GM23338 (cell line): ENCODE data around the gene ZBTB20. TPM values are rescaled to one million over a fixed set of nuclear protein-coding genes. Genes with fewer than 3 reads are reported as not detected.
"Not testable (repeated sequence)": the region's sequence is repeated elsewhere in the genome, so short reads cannot be mapped to it uniquely, and the experiment has no call there.

Experiments used
- ATAC-seq: fragments of 200-7000 bp; cut with Tn5 transposase; 3 replicates; pipeline ENCODE4 v1.9.1; 2020
- DNase-seq: peaks from one replicate; pipeline ENCODE4 v3.0.0-alpha.2; 2015; ENCODE audit warnings: low spot score
- H2AFZ ChIP-seq: fragments of 200-600 bp; sonication (generic); 2 replicates; pipeline ENCODE4 v1.8.0; 2016; ENCODE audit warnings: antibody characterized with exemption, mild to moderate bottlenecking, moderate library complexity
- H3F3A ChIP-seq: fragments of 200-600 bp; sonication (generic); replicated peaks from 2 replicates; pipeline ENCODE4 v1.8.0; 2017; ENCODE audit warnings: antibody characterized with exemption, mixed run types, low read depth
- H3K27ac ChIP-seq: fragments of 200-600 bp; sonication (generic); 2 replicates; pipeline ENCODE4 v1.6.1; 2016; ENCODE audit warnings: low read depth
- H3K27me3 ChIP-seq: fragments of 200-600 bp; sonication (generic); 2 replicates; pipeline ENCODE4 v1.8.0; 2016; ENCODE audit warnings: mild to moderate bottlenecking, mixed run types, moderate library complexity; ENCODE audit not compliant: insufficient read depth
- H3K36me3 ChIP-seq: fragments of 200-600 bp; sonication (generic); 2 replicates; pipeline ENCODE4 v1.8.0; 2016; ENCODE audit warnings: mild to moderate bottlenecking; ENCODE audit not compliant: insufficient read depth
- H3K4me1 ChIP-seq: fragments of 200-600 bp; sonication (generic); 2 replicates; pipeline ENCODE4 v1.8.0; 2016; ENCODE audit warnings: mild to moderate bottlenecking, moderate library complexity; ENCODE audit not compliant: insufficient read depth
- H3K4me2 ChIP-seq: fragments of 200-600 bp; sonication (generic); 2 replicates; pipeline ENCODE4 v1.7.1; 2017; ENCODE audit warnings: mixed run types
- H3K4me3 ChIP-seq: fragments of 200-600 bp; sonication (generic); 2 replicates; pipeline ENCODE4 v1.6.1; 2016; ENCODE audit warnings: mixed run types
- H3K79me2 ChIP-seq: fragments of 200-600 bp; sonication (generic); replicated peaks from 2 replicates; pipeline ENCODE4 v1.8.0; 2017; ENCODE audit warnings: mild to moderate bottlenecking; ENCODE audit not compliant: insufficient read depth
- H3K9me2 ChIP-seq: fragments of 200-600 bp; sonication (generic); 2 replicates; pipeline ENCODE4 v1.8.0; 2017; ENCODE audit not compliant: insufficient read depth
- H4K20me1 ChIP-seq: fragments of 200-600 bp; sonication (generic); replicated peaks from 2 replicates; pipeline ENCODE4 v1.8.0; 2017; ENCODE audit warnings: mild to moderate bottlenecking; ENCODE audit not compliant: insufficient read depth
- H3K27ac Mint-ChIP-seq: 2 replicates; pipeline ENCODE4 v1.8.0; 2020; ENCODE audit warnings: inconsistent platforms, mild to moderate bottlenecking, moderate library complexity, mixed read lengths
- H3K27me3 Mint-ChIP-seq: 3 replicates; pipeline ENCODE4 v1.8.0; 2022; ENCODE audit warnings: low read depth, mild to moderate bottlenecking, moderate library complexity, mixed read lengths, inconsistent platforms; ENCODE audit not compliant: insufficient read depth, poor library complexity
- H3K36me3 Mint-ChIP-seq: 3 replicates; pipeline ENCODE4 v1.8.0; 2021; ENCODE audit warnings: low read depth, mild to moderate bottlenecking, inconsistent platforms, moderate library complexity, mixed read lengths
- H3K4me1 Mint-ChIP-seq: 3 replicates; pipeline ENCODE4 v1.8.0; 2020; ENCODE audit warnings: mild to moderate bottlenecking, inconsistent platforms, mixed read lengths
- H3K4me3 Mint-ChIP-seq: 3 replicates; pipeline ENCODE4 v1.8.0; 2021; ENCODE audit warnings: moderate library complexity, mild to moderate bottlenecking, inconsistent platforms, mixed read lengths
- H3K9me3 Mint-ChIP-seq: 3 replicates; pipeline ENCODE4 v1.8.0; 2020; ENCODE audit warnings: moderate library complexity, mild to moderate bottlenecking, inconsistent platforms, mixed read lengths
- CREB1 ChIP-seq: fragments of 250-450 bp; sonication (Bioruptor Pico); IDR thresholded peaks from 2 replicates; pipeline ENCODE4 v1.5.0; 2020; ENCODE audit warnings: low read depth, mild to moderate bottlenecking, moderate library complexity
- CTCF ChIP-seq, 2 experiments: fragments of 200-600 bp in 1 of 2; sonication (generic) in 1 of 2; conservative IDR thresholded peaks; 2 replicates each; pipeline versions ENCODE4 v1.5.1 to v1.6.1; 2016 to 2017; ENCODE audit warnings: antibody characterized with exemption in 2 of 2, low read depth in 2 of 2, mild to moderate bottlenecking in 2 of 2, moderate library complexity in 1 of 2
- EZH2phosphoT487 ChIP-seq: fragments of 200-600 bp; sonication (generic); IDR thresholded peaks from one replicate; pipeline ENCODE4 v1.8.1; 2018; ENCODE audit warnings: antibody characterized with exemption; ENCODE audit not compliant: unreplicated experiment
- JUNB ChIP-seq: IDR thresholded peaks from one replicate; pipeline ENCODE4 v1.6.1; 2016; ENCODE audit warnings: antibody characterized with exemption; ENCODE audit not compliant: unreplicated experiment
- NANOG ChIP-seq: IDR thresholded peaks from 2 replicates; pipeline ENCODE4 v1.6.1; 2016; ENCODE audit warnings: antibody characterized with exemption, borderline replicate concordance
- STAT1 ChIP-seq: IDR thresholded peaks from one replicate; pipeline ENCODE4 v1.6.1; 2016; ENCODE audit warnings: antibody characterized with exemption; ENCODE audit not compliant: unreplicated experiment
- polyA plus RNA-seq: library from polyadenylated mRNA; unstranded; fragments of >200 nt; fragmentation: Nextera tagmentation; extraction: Ambion mirVana; gene quantifications from 2 replicates; pipeline ENCODE4 v1.2.1, GENCODE V29; 2016
- total RNA-seq: library from RNA; depleted of rRNA; stranded (reverse); fragments of >200 nt; shearing (Covaris generic); gene quantifications from 2 replicates; pipeline ENCODE4 v1.2.3, GENCODE V29; 2014
- TF ChIP-seq, protein P1 (sequence below): fragments of 250-450 bp; sonication (Bioruptor Pico); IDR thresholded peaks from 2 replicates; pipeline ENCODE4 v1.5.0; 2020; ENCODE audit warnings: mild to moderate bottlenecking, moderate library complexity
- TF ChIP-seq, protein P2 (sequence below): IDR thresholded peaks from 2 replicates; pipeline ENCODE4 v1.6.1; 2016; ENCODE audit warnings: antibody characterized with exemption

ZBTB20 gene
- total and polyA plus RNA-seq, 2 experiments from 2014 or later = 2.0 to 3.3 TPM

DNA sequence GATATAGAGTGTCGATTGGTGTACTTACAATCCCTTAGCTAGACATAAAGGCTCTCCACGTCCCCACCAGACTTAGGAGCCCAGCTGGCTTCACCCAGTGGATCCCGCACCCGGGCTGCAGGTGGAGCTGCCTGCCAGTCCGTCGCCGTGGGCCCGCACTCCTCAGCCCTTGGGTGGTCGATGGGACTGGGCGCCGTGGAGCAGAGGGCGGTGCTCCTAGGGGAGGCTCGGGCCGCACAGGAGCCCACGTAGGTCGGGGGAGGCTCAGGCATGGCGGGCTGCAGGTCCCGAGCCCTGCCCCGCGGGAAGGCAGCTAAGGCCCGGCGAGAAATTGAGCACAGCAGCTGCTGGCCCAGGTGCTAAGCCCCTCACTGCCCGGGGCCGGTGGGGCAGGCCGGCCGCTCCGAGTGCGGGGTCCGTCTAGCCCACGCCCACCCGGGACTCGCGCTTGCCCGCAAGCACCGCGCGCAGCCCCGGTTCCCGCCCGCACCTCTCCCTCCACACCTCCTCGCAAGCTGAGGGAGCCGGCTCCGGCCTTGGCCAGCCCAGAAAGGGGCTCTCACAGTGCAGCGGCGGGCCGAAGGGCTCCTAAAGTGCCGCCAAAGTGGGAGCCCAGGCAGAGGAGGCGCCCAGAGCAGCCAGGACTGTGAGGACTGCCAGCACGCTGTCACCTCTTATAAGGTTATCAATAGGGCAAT is 334.4 kb downstream of the ZBTB20 start:
- not testable (repeated sequence) for H3K79me2 ChIP-seq, H3F3A ChIP-seq, H3K4me3 Mint-ChIP-seq, H3K9me2 ChIP-seq, H3K4me1 ChIP-seq, H4K20me1 ChIP-seq, H3K27me3 ChIP-seq, H3K36me3 ChIP-seq, H3K4me3 ChIP-seq, H3K27ac Mint-ChIP-seq, H2AFZ ChIP-seq, H3K36me3 Mint-ChIP-seq, H3K4me2 ChIP-seq, DNase-seq, ATAC-seq, H3K4me1 Mint-ChIP-seq, H3K9me3 Mint-ChIP-seq, H3K27me3 Mint-ChIP-seq, H3K27ac ChIP-seq
- TF ChIP-seq CTCF (conservative IDR thresholded peaks at IDR 0.05; ENCODE audit: low read depth in 2 of 2) = peak in 1 of 2 experiments; percentile 15; a peak in 1 of 4 replicates

DNA sequence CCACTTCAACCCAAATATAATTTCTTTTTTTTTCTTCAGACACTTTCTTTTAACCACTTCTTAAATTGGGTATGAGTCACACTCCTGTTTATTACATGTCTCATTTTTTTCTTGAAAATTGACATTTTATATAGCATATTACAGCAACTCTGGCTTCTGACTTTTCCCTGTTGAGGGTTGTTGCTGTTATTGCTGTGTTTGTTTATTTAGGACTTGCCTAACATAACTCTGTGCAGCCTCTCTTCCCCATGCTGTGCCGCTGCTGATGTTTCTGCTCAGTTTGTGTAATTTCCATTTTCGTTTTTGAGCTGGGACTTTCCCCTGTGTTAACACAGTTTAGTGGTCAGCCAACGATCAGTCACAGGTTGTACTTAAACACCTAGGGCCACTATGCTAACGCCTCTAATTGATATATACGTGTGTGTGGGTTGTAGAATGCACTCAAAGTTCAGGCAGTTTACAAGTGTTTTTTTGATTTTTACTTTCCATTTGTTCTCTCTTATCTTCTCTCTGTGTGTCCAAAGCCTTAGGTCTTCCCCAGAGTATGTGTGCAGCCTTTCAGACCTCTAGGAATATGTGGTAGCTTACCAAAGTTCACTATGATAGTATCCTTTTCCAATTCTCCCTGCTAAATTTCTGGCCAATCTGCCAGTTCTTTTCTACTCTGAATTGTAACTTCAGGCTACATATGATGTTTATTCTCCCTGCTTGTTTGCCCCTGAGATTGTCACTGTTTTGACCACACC is 337.2 kb downstream of the ZBTB20 start:
- Mint-ChIP-seq H3K36me3 (peaks cover 2% of the 10 kb centered on the region; the same call in 1 of the 3 replicates), H3K4me3 (no peak overlapping the region), H3K27ac (no peak overlapping the region), H3K4me1 (peaks cover 6% of the 10 kb centered on the region; the same call in 2 of the 3 replicates), H3K27me3 (no peaks in the 10 kb centered on the region), H3K9me3 (no peaks in the 10 kb centered on the region)
- Histone ChIP-seq H3K4me1 (no peaks in the 10 kb centered on the region), H3K9me2 (no peaks in the 10 kb centered on the region), H3K79me2 (no peaks in the 10 kb centered on the region), H2AFZ (no peak overlapping the region), H3F3A (no peaks in the 10 kb centered on the region), H3K27me3 (no peaks in the 10 kb centered on the region), H3K36me3 (no peaks in the 10 kb centered on the region), H3K27ac (no peak overlapping the region), H3K4me2 (no peak overlapping the region), H3K4me3 (no peak overlapping the region), H4K20me1 (no peaks in the 10 kb centered on the region)
- TF ChIP-seq JUNB = no peak
- TF ChIP-seq, protein P1, sequence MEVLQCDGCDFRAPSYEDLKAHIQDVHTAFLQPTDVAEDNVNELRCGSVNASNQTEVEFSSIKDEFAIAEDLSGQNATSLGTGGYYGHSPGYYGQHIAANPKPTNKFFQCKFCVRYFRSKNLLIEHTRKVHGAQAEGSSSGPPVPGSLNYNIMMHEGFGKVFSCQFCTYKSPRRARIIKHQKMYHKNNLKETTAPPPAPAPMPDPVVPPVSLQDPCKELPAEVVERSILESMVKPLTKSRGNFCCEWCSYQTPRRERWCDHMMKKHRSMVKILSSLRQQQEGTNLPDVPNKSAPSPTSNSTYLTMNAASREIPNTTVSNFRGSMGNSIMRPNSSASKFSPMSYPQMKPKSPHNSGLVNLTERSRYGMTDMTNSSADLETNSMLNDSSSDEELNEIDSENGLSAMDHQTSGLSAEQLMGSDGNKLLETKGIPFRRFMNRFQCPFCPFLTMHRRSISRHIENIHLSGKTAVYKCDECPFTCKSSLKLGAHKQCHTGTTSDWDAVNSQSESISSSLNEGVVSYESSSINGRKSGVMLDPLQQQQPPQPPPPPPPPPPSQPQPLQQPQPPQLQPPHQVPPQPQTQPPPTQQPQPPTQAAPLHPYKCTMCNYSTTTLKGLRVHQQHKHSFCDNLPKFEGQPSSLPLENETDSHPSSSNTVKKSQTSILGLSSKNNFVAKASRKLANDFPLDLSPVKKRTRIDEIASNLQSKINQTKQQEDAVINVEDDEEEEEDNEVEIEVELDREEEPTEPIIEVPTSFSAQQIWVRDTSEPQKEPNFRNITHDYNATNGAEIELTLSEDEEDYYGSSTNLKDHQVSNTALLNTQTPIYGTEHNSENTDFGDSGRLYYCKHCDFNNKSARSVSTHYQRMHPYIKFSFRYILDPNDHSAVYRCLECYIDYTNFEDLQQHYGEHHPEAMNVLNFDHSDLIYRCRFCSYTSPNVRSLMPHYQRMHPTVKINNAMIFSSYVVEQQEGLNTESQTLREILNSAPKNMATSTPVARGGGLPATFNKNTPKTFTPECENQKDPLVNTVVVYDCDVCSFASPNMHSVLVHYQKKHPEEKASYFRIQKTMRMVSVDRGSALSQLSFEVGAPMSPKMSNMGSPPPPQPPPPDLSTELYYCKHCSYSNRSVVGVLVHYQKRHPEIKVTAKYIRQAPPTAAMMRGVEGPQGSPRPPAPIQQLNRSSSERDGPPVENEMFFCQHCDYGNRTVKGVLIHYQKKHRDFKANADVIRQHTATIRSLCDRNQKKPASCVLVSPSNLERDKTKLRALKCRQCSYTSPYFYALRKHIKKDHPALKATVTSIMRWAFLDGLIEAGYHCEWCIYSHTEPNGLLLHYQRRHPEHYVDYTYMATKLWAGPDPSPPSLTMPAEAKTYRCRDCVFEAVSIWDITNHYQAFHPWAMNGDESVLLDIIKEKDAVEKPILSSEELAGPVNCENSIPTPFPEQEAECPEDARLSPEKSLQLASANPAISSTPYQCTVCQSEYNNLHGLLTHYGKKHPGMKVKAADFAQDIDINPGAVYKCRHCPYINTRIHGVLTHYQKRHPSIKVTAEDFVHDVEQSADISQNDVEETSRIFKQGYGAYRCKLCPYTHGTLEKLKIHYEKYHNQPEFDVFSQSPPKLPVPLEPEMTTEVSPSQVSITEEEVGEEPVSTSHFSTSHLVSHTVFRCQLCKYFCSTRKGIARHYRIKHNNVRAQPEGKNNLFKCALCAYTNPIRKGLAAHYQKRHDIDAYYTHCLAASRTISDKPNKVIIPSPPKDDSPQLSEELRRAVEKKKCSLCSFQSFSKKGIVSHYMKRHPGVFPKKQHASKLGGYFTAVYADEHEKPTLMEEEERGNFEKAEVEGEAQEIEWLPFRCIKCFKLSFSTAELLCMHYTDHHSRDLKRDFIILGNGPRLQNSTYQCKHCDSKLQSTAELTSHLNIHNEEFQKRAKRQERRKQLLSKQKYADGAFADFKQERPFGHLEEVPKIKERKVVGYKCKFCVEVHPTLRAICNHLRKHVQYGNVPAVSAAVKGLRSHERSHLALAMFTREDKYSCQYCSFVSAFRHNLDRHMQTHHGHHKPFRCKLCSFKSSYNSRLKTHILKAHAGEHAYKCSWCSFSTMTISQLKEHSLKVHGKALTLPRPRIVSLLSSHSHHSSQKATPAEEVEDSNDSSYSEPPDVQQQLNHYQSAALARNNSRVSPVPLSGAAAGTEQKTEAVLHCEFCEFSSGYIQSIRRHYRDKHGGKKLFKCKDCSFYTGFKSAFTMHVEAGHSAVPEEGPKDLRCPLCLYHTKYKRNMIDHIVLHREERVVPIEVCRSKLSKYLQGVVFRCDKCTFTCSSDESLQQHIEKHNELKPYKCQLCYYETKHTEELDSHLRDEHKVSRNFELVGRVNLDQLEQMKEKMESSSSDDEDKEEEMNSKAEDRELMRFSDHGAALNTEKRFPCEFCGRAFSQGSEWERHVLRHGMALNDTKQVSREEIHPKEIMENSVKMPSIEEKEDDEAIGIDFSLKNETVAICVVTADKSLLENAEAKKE (CRISPR knock-in tag) = no peak
- TF ChIP-seq, protein P2, sequence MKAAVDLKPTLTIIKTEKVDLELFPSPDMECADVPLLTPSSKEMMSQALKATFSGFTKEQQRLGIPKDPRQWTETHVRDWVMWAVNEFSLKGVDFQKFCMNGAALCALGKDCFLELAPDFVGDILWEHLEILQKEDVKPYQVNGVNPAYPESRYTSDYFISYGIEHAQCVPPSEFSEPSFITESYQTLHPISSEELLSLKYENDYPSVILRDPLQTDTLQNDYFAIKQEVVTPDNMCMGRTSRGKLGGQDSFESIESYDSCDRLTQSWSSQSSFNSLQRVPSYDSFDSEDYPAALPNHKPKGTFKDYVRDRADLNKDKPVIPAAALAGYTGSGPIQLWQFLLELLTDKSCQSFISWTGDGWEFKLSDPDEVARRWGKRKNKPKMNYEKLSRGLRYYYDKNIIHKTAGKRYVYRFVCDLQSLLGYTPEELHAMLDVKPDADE = no peak
- no peak for TF ChIP-seq CTCF (conservative IDR thresholded peaks at IDR 0.05; ENCODE audit: low read depth in 2 of 2)
- TF ChIP-seq EZH2phosphoT487 = no peak
- TF ChIP-seq NANOG = no peak
- no peak for TF ChIP-seq STAT1
- no peak for TF ChIP-seq CREB1 (CRISPR knock-in tag)
- DNase-seq (no peak), ATAC-seq (no peak)
